GM23248 (cell line): Measurements from ENCODE around the gene NFKBIA.

ENCODE experiments used
- EZH2 ChIP-seq: fragments of 200-600 bp; sonication (generic); IDR thresholded peaks from 2 replicates; pipeline ENCODE4 v1.6.1; 2018; ENCODE audit warnings: antibody characterized with exemption, mild to moderate bottlenecking; ENCODE audit not compliant: insufficient read depth, poor library complexity, severe bottlenecking
- EZH2phosphoT487 ChIP-seq: fragments of 200-600 bp; sonication (generic); IDR thresholded peaks from 2 replicates; pipeline ENCODE4 v1.6.1; 2018; ENCODE audit warnings: antibody characterized with exemption, moderate library complexity, mild to moderate bottlenecking, low read depth; ENCODE audit not compliant: insufficient read depth

- TF ChIP-seq EZH2 (no peak), EZH2phosphoT487 (no peak)
These were observed 2.2 kb upstream of the NFKBIA start for GRCh38 chr14:35406506-35407305.
